ENCODE data around the gene AKT3.

Gene AKT3

DNA sequence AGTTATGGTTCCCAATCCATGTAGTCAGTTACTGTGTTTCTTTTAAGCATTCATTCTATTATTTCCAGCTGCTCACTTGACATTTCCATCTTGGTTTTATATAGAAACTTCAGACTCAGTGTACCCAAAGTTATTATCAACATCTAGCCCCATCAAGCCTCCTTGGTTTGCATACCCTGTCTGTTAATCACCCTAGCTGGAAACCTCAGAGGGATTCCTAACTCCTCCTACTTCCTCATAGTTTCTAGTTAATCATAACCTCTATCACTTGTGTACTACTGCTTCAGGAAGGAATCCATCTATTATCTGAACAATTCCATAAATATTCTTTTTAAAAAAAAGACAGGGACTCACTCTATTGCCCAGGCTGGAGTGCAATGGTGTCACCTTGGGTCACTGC lies 300.9 kb downstream of the AKT3 start:
- Histone ChIP-seq H3K18ac (ENCODE audit: low read length) (no peak overlapping the region), H3K4ac (ENCODE audit: low read length) (no peak overlapping the region), H3K14ac (ENCODE audit: low read length) (no peak overlapping the region), H2BK12ac (ENCODE audit: low read length) (no peak overlapping the region), H3K79me1 (ENCODE audit: low read depth, low read length) (no peaks in the 10 kb centered on the region), H3K4me3 (ENCODE audit: low read length in 2 of 2) (no peak overlapping the region), H4K91ac (ENCODE audit: low read depth, low read length, poor library complexity) (no peak overlapping the region), H4K8ac (ENCODE audit: low read depth, low read length) (no peak overlapping the region), H3K9ac (ENCODE audit: low read depth, low read length, poor library complexity) (no peak overlapping the region), H3K27ac (replicated peaks; ENCODE audit: low read length) (no peak overlapping the region), H3K23ac (ENCODE audit: low read depth, low read length, poor library complexity) (no peak overlapping the region), H2BK120ac (ENCODE audit: low read depth, low read length) (no peak overlapping the region), H2AK5ac (ENCODE audit: low read depth, low read length) (no peak overlapping the region), H3K27me3 (ENCODE audit: control insufficient read depth in 3 of 3, insufficient read depth in 3 of 3, low read depth in 1 of 3, low read length in 3 of 3) (no peaks in the 10 kb centered on the region), H3K9me3 (replicated peaks in 1 of 2; ENCODE audit: control insufficient read depth in 2 of 2, insufficient read depth in 1 of 2, low read depth in 1 of 2, low read length in 2 of 2) (no peaks in the 10 kb centered on the region), H2BK15ac (ENCODE audit: low read length) (no peak overlapping the region), H3K36me3 (replicated peaks in 1 of 2; ENCODE audit: control insufficient read depth in 2 of 2, insufficient read depth in 2 of 2, low read length in 2 of 2) (peaks cover 0 to 20% of the 10 kb centered on the region in 2 donors), H2BK5ac (ENCODE audit: low read length) (no peak overlapping the region), H2AFZ (ENCODE audit: low read length) (no peak overlapping the region), H3K4me1 (ENCODE audit: control insufficient read depth in 2 of 2, insufficient read depth in 1 of 2, low read depth in 1 of 2, low read length in 2 of 2) (no peaks in the 10 kb centered on the region), H3K4me2 (ENCODE audit: insufficient read depth, low read length, poor library complexity, severe bottlenecking) (no peak overlapping the region)
- DNase-seq (ENCODE audit: low spot score): no peak

DNA sequence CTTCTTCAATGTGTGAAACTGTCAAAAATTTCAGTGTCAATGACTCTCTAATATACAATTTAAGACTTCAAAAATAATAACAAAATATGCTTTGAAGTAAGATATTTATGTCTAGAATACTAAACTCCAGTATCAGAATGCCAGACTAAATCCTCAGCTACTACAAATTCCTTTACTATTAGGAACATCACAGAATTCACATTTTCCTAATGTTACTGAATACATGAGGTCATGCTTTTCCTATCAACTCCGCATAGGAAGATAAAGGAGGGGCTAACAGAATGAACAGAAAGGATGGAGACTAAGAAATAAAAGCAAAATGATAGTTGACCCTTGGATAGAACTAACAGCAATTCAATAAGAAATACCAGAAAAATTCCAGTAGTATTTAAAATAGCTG lies 301.5 kb downstream of the AKT3 start:
- no peak overlapping the region for H3K14ac ChIP-seq (ENCODE audit: low read length)

DNA sequence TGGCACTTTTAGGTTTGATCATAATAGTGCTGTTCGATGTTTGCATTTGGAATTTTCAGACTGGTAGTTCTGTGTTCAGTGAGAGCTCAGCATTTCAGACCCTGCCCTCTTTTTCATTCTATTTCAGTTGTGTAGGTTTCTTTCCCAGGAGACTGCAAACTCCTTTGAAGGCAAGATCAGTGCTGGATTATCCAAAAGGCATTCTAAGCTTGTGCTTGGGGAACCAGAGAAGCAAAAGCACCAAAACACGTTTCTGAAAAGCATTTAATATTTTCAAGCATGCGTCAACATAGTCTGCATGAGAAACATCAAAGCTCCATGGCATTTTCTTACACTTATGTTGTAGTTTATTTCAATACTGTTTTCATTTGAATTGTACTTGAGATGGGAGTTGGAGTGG lies 302.2 kb downstream of the AKT3 start:
- Histone ChIP-seq H3K27me3 (ENCODE audit: control insufficient read depth in 3 of 3, insufficient read depth in 3 of 3, low read depth in 1 of 3, low read length in 3 of 3) (no peaks in the 10 kb centered on the region), H3K27ac (replicated peaks; ENCODE audit: low read length) (no peak overlapping the region), H3K9me3 (replicated peaks in 1 of 2; ENCODE audit: control insufficient read depth in 2 of 2, insufficient read depth in 1 of 2, low read depth in 1 of 2, low read length in 2 of 2) (no peaks in the 10 kb centered on the region), H2AFZ (ENCODE audit: low read length) (no peak overlapping the region), H2BK15ac (ENCODE audit: low read length) (no peak overlapping the region), H3K36me3 (replicated peaks in 1 of 2; ENCODE audit: control insufficient read depth in 2 of 2, insufficient read depth in 2 of 2, low read length in 2 of 2) (peaks cover 0 to 31% of the 10 kb centered on the region in 2 donors), H3K4ac (ENCODE audit: low read length) (no peak overlapping the region), H3K4me1 (ENCODE audit: control insufficient read depth in 2 of 2, insufficient read depth in 1 of 2, low read depth in 1 of 2, low read length in 2 of 2) (no peaks in the 10 kb centered on the region), H2BK120ac (ENCODE audit: low read depth, low read length) (no peak overlapping the region), H2BK12ac (ENCODE audit: low read length) (no peak overlapping the region), H3K18ac (ENCODE audit: low read length) (no peak overlapping the region), H3K4me3 (ENCODE audit: low read length in 2 of 2) (no peak overlapping the region), H3K14ac (ENCODE audit: low read length) (no peak overlapping the region), H2BK5ac (ENCODE audit: low read length) (no peak overlapping the region), H3K4me2 (ENCODE audit: insufficient read depth, low read length, poor library complexity, severe bottlenecking) (no peak overlapping the region), H3K79me1 (ENCODE audit: low read depth, low read length) (no peaks in the 10 kb centered on the region), H3K9ac (ENCODE audit: low read depth, low read length, poor library complexity) (no peak overlapping the region), H3K23ac (ENCODE audit: low read depth, low read length, poor library complexity) (no peak overlapping the region), H4K8ac (ENCODE audit: low read depth, low read length) (no peak overlapping the region), H4K91ac (ENCODE audit: low read depth, low read length, poor library complexity) (no peak overlapping the region), H2AK5ac (ENCODE audit: low read depth, low read length) (no peak overlapping the region)
- no CpG with 5 or more reads among the region's 3 CpGs for WGBS, 2 donors (ENCODE audit: extremely low coverage in 2 of 2, insufficient read length in 2 of 2, insufficient replicate concordance in 1 of 2)
- no peak for DNase-seq (ENCODE audit: low spot score)

More for the DNA sequence above, 301.5 kb downstream of the AKT3 start:
- H3K4me2 ChIP-seq (ENCODE audit: insufficient read depth, low read length, poor library complexity, severe bottlenecking): no peak overlapping the region
- no peaks in the 10 kb centered on the region for H3K79me1 ChIP-seq (ENCODE audit: low read depth, low read length)
- H2BK15ac ChIP-seq (ENCODE audit: low read length): no peak overlapping the region
- H2AFZ ChIP-seq (ENCODE audit: low read length): no peak overlapping the region
- no peak overlapping the region for H2AK5ac ChIP-seq (ENCODE audit: low read depth, low read length)
- DNase-seq (ENCODE audit: low spot score): no peak
- peaks cover 0 to 26% of the 10 kb centered on the region in 2 donors for H3K36me3 ChIP-seq (replicated peaks in 1 of 2; ENCODE audit: control insufficient read depth in 2 of 2, insufficient read depth in 2 of 2, low read length in 2 of 2)
- H2BK5ac ChIP-seq (ENCODE audit: low read length): no peak overlapping the region
- H3K4me3 ChIP-seq (ENCODE audit: low read length in 2 of 2): no peak overlapping the region
- no peak overlapping the region for H3K18ac ChIP-seq (ENCODE audit: low read length)
- H2BK12ac ChIP-seq (ENCODE audit: low read length): no peak overlapping the region
- no peak overlapping the region for H4K8ac ChIP-seq (ENCODE audit: low read depth, low read length)
- no CpG with 5 or more reads among the region's 1 CpG for WGBS, 2 donors (ENCODE audit: extremely low coverage in 2 of 2, insufficient read length in 2 of 2, insufficient replicate concordance in 1 of 2)
- H3K27me3 ChIP-seq (ENCODE audit: control insufficient read depth in 3 of 3, insufficient read depth in 3 of 3, low read depth in 1 of 3, low read length in 3 of 3): no peaks in the 10 kb centered on the region
- H3K4ac ChIP-seq (ENCODE audit: low read length): no peak overlapping the region
- H3K4me1 ChIP-seq (ENCODE audit: control insufficient read depth in 2 of 2, insufficient read depth in 1 of 2, low read depth in 1 of 2, low read length in 2 of 2): no peaks in the 10 kb centered on the region
- H3K23ac ChIP-seq (ENCODE audit: low read depth, low read length, poor library complexity): no peak overlapping the region
- no peak overlapping the region for H3K9ac ChIP-seq (ENCODE audit: low read depth, low read length, poor library complexity)
- H2BK120ac ChIP-seq (ENCODE audit: low read depth, low read length): no peak overlapping the region
- H3K9me3 ChIP-seq (replicated peaks in 1 of 2; ENCODE audit: control insufficient read depth in 2 of 2, insufficient read depth in 1 of 2, low read depth in 1 of 2, low read length in 2 of 2): no peaks in the 10 kb centered on the region
- H3K27ac ChIP-seq (replicated peaks; ENCODE audit: low read length): no peak overlapping the region
- H4K91ac ChIP-seq (ENCODE audit: low read depth, low read length, poor library complexity): no peak overlapping the region

DNA sequence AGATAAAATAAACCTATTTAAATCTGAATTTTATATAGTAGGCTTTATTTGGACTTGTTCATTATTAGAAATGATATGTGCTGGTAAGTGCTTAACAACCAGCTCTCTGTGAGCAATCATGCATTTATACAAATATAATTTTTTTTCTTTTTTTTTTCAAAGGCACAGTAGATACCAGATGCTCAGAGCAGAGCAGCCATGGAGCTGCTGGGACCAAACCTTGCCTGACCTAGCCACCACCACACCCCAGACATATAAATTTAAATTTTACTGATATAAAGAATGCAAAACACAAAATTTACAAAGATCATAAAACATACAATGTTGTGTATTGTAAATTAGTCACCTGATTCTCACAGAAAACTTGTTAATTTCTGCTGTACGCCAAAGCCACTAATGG lies 303.6 kb downstream of the AKT3 start:
- Histone ChIP-seq H3K9ac (ENCODE audit: low read depth, low read length, poor library complexity) (no peak overlapping the region), H2BK15ac (ENCODE audit: low read length) (no peak overlapping the region), H3K79me1 (ENCODE audit: low read depth, low read length) (no peaks in the 10 kb centered on the region), H2AFZ (ENCODE audit: low read length) (no peak overlapping the region), H3K14ac (ENCODE audit: low read length) (no peak overlapping the region), H2AK5ac (ENCODE audit: low read depth, low read length) (no peak overlapping the region), H2BK5ac (ENCODE audit: low read length) (no peak overlapping the region), H3K27ac (replicated peaks; ENCODE audit: low read length) (no peak overlapping the region), H3K4me3 (ENCODE audit: low read length in 2 of 2) (no peak overlapping the region), H3K9me3 (replicated peaks in 1 of 2; ENCODE audit: control insufficient read depth in 2 of 2, insufficient read depth in 1 of 2, low read depth in 1 of 2, low read length in 2 of 2) (no peaks in the 10 kb centered on the region), H4K8ac (ENCODE audit: low read depth, low read length) (no peak overlapping the region), H3K4me1 (ENCODE audit: control insufficient read depth in 2 of 2, insufficient read depth in 1 of 2, low read depth in 1 of 2, low read length in 2 of 2) (no peaks in the 10 kb centered on the region), H2BK12ac (ENCODE audit: low read length) (no peak overlapping the region), H3K4ac (ENCODE audit: low read length) (no peak overlapping the region), H3K18ac (ENCODE audit: low read length) (no peak overlapping the region), H2BK120ac (ENCODE audit: low read depth, low read length) (no peak overlapping the region), H3K23ac (ENCODE audit: low read depth, low read length, poor library complexity) (no peak overlapping the region), H3K27me3 (ENCODE audit: control insufficient read depth in 3 of 3, insufficient read depth in 3 of 3, low read depth in 1 of 3, low read length in 3 of 3) (no peaks in the 10 kb centered on the region), H4K91ac (ENCODE audit: low read depth, low read length, poor library complexity) (no peak overlapping the region), H3K4me2 (ENCODE audit: insufficient read depth, low read length, poor library complexity, severe bottlenecking) (no peak overlapping the region), H3K36me3 (replicated peaks in 1 of 2; ENCODE audit: control insufficient read depth in 2 of 2, insufficient read depth in 2 of 2, low read length in 2 of 2) (peaks cover 0 to 28% of the 10 kb centered on the region in 2 donors)
- DNase-seq (ENCODE audit: low spot score): no peak
- WGBS, 2 donors (ENCODE audit: extremely low coverage in 2 of 2, insufficient read length in 2 of 2, insufficient replicate concordance in 1 of 2): no CpG with 5 or more reads among the region's 1 CpG

Measured in neuronal stem cell (in vitro differentiated cells).